Measurements from ENCODE around the gene OR56A5.

OR56A5 gene, protein sequence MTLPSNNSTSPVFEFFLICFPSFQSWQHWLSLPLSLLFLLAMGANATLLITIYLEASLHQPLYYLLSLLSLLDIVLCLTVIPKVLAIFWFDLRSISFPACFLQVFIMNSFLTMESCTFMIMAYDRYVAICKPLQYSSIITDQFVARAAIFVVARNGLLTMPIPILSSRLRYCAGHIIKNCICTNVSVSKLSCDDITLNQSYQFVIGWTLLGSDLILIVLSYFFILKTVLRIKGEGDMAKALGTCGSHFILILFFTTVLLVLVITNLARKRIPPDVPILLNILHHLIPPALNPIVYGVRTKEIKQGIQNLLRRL

DNA sequence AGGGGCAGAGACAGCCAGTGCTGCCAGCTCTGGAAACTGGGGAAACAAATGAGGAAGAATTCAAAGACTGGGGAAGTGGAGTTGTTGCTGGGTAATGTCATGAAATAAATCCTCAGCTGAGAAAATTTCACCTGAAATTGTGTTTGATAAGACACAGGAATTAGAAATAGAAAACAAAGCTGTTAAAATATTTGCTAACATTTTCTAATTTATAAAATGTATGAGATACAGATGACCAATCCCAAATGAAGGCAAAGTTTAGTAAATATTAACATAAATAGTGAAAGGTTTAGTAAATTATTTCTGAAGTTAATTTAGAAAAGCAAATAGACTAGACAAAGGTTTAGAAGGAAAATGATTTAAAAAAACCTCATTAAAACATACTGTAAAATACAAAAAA lies at the start of gene OR56A5:
TSS of gene OR56A5 (minus strand) at position 101 of the 400 bp plus-strand sequence. CDS start at position 101, 0 bp downstream.
- H3K4me3 ChIP-seq (ENCODE audit: low read length) = no peak within 1 kb of the TSS
- no peak for TF ChIP-seq ZNF274 (IDR thresholded peaks at IDR 0.05; ENCODE audit: low read depth, low read length)

DNA sequence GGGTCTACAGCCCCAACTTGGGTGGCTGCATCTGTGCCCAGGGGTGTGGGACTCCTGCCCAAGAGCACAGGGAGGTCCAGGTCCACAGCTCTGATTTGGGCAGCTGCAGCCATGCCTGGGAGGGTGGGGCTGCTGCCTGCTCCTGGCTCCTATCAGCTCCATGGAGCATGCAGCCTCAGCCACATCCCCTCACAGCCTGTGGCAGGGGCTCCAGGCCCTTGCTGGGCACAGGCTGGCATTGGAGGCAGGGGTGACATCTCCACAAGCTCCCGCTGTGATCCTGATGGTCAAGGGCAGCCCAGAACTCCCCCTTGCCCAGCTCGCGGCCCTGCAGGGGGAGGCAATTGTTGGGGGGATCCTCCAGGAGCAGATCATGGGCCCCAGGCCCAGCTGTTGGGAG lies 44.7 kb upstream of the OR56A5 start:
- no peak for TF ChIP-seq ZNF274 (IDR thresholded peaks at IDR 0.05; ENCODE audit: low read depth, low read length)
- no peak overlapping the region for H3K4me3 ChIP-seq (ENCODE audit: low read length)

DNA sequence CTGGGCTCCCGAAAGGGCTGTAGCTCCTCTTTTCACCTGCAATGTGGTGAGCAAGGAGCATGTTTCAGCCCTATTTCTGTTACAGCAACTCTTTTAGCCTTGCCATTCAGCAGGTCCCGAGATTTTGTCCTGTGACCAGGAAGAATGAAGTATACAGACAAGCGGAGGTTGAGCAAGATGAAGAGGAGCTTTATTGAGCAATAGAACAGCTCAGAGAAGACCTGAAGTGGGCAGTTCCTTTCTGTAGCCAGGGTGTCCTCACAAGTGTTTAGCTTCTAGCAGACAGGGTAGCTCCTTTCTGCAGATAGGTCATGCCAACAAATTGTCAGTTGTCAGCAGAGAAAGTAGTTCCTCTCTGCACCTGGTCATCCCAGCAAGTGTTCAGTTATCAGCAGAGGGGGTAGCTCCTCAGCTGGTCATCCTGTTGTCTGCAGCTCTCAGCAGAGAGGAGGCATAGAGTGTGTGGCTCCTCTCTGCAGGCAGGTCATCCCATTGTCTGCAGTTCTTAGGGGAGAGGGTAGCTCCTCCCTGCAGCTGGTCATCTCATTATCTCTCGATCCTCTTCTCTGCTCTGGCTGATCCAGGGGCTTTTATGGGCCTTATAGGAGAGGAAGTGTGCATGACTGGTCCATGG lies 43.9 kb upstream of the OR56A5 start:
- TF ChIP-seq ZNF274 (IDR thresholded peaks at IDR 0.05; ENCODE audit: low read depth, low read length) = no peak
- H3K4me3 ChIP-seq (ENCODE audit: low read length) = no peak overlapping the region

DNA sequence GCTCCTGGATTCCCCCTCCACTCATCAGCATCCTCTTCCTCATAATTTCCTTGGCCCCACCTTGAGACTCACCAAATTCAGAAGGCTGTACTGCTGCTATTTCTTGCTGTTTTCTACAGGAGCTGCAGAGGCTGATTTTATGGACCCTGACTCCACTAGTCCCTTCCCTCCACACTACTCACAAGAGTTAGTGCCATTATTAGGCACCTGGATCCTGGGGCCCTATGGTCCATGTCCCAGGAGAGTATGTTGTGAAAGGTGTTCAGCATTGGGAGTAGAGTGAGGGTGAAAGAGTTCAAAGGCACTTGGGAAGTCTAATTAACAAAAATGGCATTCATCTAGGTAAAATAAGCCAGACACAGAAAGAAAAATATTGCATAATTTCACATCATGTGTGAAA lies 38.6 kb upstream of the OR56A5 start, which contains the start of gene OR56A4:
TSS of gene OR56A4 (minus strand) at position 101 of the 400 bp plus-strand sequence. CDS start 3,954 bp downstream, outside the sequence.
- TF ChIP-seq ZNF274 (IDR thresholded peaks at IDR 0.05; ENCODE audit: low read depth, low read length) = no peak
- no peak within 1 kb of the TSS for H3K4me3 ChIP-seq (ENCODE audit: low read length)

DNA sequence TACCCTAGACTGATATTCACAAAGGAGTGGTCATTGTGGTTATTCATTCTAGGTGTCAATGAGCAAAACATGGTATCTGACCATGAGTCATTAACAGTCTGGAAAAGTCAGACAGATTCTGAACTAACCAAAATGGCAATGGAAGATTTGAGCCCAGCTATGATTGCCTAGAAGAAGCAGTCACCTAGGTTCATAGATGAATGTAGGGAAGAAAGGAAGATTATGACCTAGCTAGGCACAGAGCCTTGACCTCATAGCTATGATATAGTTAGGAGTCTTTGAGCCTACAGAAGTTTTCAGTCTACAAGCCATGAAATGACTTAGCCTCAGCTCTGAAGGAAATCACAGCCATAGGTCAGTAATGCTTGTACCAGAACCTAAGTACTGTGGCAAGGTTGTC lies 38.1 kb upstream of the OR56A5 start:
- no peak overlapping the region for H3K4me3 ChIP-seq (ENCODE audit: low read length)
- no peak for TF ChIP-seq ZNF274 (IDR thresholded peaks at IDR 0.05; ENCODE audit: low read depth, low read length)

DNA sequence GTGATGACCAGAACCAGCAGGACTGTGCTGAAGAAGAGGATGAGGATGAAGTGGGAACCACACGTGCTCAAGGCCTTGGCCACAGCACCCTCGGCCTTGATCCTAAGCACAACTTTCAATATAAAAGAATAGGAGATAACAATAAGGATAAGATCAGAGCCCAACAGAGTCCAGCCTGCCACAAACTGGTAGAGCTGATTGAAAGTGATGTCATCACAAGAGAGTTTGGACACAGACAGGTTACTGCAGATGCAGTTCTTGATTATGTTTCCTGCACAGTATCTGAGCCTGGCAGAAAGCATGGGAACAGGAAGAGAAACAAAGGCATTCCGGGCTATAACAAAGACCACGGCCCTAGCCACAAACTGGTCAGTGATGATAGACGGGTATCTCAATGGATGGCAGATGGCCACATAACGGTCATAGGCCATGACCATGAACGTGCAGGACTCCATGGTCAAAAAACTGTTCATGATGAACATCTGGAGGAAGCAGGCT lies 34.0 kb upstream of the OR56A5 start:
- TF ChIP-seq ZNF274 (IDR thresholded peaks at IDR 0.05; ENCODE audit: low read depth, low read length) = no peak
- no peak overlapping the region for H3K4me3 ChIP-seq (ENCODE audit: low read length)

DNA sequence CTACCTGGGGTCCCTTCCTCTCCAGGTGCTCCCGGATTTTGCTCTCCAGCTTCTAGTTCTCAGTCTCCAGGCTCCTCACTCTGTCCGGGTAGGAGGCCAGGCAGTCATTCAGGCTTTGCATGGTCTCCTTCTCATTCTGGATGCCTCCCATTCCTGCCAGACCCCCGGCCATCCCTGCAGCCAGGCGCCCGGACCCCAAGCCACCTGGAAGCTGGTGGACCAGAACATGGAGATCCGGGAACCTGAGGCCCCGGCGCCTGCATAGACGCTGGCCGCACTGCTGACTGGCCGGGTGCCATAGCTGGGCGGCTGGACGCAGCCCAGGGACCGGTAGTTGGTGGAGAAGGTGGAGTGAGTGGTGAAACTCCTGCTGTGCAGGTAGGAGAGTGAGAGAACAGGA lies 26.5 kb upstream of the OR56A5 start:
- TF ChIP-seq ZNF274 (IDR thresholded peaks at IDR 0.05; ENCODE audit: low read depth, low read length) = no peak

DNA sequence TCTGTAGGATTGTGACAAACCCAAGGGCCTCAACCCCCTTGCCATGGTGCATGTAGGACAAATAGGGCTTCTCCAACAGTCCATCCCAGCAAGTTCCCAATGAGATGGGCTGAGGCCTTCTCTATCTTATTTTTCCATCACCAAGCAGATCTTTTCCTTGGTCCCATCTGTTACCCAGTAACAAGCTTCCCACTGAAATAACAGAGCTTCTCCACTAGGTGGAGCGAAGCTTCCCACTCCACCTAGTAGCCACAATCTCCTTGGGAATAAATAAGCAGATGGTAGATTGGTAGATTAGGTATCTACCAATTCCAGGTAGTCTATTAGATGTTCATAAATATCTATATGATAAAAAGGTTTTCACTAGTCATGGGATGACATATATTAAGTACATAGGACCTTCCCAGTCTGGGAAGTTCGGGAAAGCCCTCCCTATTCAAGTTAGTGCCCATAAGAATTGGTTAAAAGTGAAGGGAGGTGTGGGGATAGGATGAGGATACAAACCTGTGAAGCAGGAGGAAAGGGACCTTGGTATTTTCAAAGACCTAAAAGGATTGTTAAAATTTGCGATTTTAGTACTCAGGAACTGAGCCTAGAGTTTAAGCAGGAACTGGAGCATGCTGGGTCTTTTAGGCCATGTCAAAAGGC lies 24.4 kb upstream of the OR56A5 start:
- no peak for TF ChIP-seq ZNF274 (IDR thresholded peaks at IDR 0.05; ENCODE audit: low read depth, low read length)
- no peak overlapping the region for H3K4me3 ChIP-seq (ENCODE audit: low read length)

More for the DNA sequence above, 26.5 kb upstream of the OR56A5 start:
- H3K4me3 ChIP-seq (ENCODE audit: low read length) = no peak overlapping the region

DNA sequence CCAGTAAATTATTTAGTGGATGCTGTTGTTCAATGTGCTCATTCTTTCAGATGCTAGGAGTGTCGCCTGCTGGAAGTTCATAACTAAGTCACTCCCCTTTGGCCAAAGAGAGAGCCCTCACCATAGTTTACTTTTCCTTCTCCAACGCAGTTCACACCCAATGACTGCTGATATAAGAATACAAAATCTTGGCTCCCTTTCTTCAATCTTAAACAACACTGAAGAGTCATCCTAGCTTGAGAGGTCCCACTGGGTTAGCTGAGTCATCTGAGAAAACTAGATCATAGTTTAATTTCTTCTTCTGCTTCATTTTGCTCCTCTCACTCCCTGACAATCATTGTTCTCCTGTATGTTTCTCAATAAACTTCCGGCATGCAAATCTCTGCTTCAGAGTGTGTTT lies 23.9 kb upstream of the OR56A5 start:
- no peak overlapping the region for H3K4me3 ChIP-seq (ENCODE audit: low read length)
- TF ChIP-seq ZNF274 (IDR thresholded peaks at IDR 0.05; ENCODE audit: low read depth, low read length) = no peak

DNA sequence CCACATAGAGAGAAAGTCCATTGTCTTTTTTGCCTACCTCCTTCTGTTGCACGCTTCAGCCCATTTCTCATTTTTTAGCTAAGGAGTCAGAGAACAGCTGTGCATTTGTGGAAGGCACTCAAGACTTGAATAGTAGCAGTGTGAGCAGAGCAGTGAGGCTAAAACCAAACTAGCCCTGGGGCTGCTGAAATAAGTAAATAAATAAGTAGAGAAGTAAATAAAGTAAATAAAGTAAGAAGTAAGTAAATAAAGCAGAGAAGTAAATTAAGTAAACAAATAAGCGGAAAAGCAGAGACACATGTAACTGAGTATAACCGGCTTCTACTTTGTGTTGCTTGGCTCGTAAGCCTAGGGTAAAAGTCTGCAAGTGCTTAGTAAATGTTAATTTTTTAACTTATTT lies 20.9 kb upstream of the OR56A5 start:
- no peak for TF ChIP-seq ZNF274 (IDR thresholded peaks at IDR 0.05; ENCODE audit: low read depth, low read length)
- no peak overlapping the region for H3K4me3 ChIP-seq (ENCODE audit: low read length)

DNA sequence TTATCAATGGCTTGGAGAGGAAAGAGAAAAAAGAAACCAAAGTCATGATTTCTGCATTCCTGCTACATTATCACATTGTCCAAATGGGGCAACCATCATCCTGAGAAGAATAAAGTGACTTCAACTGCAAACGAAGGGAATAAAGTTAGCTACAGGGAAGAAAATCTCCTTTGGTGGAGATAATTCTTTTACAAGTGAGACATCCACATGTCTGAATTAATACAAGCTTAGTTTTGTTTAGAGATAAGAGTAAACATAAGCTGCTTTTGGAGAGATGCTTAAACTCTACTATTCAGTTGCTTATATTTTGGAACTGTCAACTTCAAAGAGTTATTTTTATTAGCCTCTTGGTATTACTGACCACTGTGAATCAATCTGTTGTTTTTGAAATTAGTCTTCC lies 18.6 kb upstream of the OR56A5 start, which contains the start of gene OR52L1:
TSS of gene OR52L1 (minus strand) at position 101 of the 400 bp plus-strand sequence. CDS start at position 46, 55 bp downstream.
- TF ChIP-seq ZNF274 (IDR thresholded peaks at IDR 0.05; ENCODE audit: low read depth, low read length) = no peak
- H3K4me3 ChIP-seq (ENCODE audit: low read length) = no peak within 1 kb of the TSS

DNA sequence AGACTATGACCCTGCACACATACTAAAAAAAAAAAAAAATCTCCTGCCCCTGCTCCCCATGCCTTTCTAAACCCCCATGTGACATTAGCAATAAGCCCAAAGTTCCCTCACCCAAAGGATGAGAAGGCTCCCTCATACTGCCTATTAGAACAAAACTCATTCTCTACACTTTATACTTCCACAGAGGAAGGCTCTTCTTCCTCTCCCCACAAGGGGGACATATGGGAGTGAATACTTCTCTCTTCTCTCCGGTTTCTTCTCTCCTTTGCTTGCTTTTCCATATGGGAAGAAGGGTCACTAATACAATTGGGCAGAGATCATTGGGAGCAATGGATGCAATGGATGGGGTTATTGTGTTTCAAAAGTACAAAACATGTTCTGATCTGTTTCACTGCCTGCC lies 15.1 kb upstream of the OR56A5 start:
- TF ChIP-seq ZNF274 (IDR thresholded peaks at IDR 0.05; ENCODE audit: low read depth, low read length) = no peak
- H3K4me3 ChIP-seq (ENCODE audit: low read length) = no peak overlapping the region

DNA sequence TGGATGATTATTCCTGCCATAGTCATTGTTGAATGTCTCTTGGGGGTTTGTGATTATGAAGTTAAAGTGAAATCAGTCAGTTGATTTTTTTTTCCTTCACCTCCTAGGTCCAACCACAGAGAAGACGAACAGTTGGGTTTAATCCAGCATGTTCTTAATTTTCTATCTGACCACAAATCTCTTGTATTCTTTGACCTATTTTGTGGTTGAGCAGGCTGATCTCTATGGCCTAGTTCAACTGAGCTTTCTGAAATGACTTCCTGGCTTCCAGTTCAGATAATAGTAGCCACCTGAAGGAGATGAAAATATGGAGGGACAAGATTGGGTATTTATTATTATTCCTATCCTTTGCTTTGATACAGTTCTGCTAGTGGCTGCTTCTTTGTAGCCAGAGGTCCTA lies 5.2 kb upstream of the OR56A5 start:
- H3K4me3 ChIP-seq (ENCODE audit: low read length) = no peak overlapping the region

DNA sequence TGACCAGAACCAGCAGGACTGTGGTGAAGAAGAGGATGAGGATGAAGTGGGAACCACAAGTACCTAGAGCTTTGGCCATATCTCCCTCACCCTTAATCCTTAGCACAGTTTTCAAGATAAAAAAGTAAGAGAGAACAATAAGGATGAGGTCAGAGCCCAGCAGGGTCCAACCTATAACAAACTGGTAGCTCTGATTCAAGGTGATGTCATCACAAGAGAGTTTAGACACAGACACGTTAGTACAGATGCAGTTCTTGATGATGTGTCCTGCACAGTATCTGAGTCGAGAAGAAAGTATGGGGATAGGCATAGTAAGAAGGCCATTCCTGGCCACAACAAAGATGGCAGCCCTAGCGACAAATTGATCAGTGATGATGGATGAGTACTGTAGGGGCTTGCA lies 586 bp downstream of the OR56A5 start:
- TF ChIP-seq ZNF274 (IDR thresholded peaks at IDR 0.05; ENCODE audit: low read depth, low read length) = no peak

More for the DNA sequence above, 5.2 kb upstream of the OR56A5 start:
- no peak for TF ChIP-seq ZNF274 (IDR thresholded peaks at IDR 0.05; ENCODE audit: low read depth, low read length)

More for the DNA sequence above, 586 bp downstream of the OR56A5 start:
- H3K4me3 ChIP-seq (ENCODE audit: low read length) = no peak overlapping the region
